ENCODE data around the gene FAT1.

GRCh38 chr4:186570193-186570996, 153.3 kb downstream of the FAT1 start:
- no peak for TF ChIP-seq POLR2A (IDR thresholded peaks at IDR 0.05; ENCODE audit: extremely low read depth, insufficient read length)
- TF ChIP-seq CTCF (IDR thresholded peaks at IDR 0.05; ENCODE audit: low read depth, low read length), result no peak

Data from NB4 (cell line).